HT1080 (cell line): ENCODE results near the gene CFAP57. TPM values are rescaled to one million over a fixed set of nuclear protein-coding genes. Genes with fewer than 3 reads are reported as not detected.
A peak's percentile ranks its signal among the peaks of the same experiment; 100 is the strongest.

Experiments used
- DNase-seq: peaks from one replicate; pipeline ENCODE4 v3.0.0-alpha.2; 2015; ENCODE audit warnings: low read depth
- total RNA-seq: library from RNA; depleted of rRNA; stranded (reverse); fragments of >200 nt; shearing (Covaris generic); gene quantifications from 2 replicates; pipeline ENCODE4 v1.2.3, GENCODE V29; 2014

CFAP57 gene
- total RNA-seq, 1 experiment from 2014 or later: 0.50 TPM

DNA sequence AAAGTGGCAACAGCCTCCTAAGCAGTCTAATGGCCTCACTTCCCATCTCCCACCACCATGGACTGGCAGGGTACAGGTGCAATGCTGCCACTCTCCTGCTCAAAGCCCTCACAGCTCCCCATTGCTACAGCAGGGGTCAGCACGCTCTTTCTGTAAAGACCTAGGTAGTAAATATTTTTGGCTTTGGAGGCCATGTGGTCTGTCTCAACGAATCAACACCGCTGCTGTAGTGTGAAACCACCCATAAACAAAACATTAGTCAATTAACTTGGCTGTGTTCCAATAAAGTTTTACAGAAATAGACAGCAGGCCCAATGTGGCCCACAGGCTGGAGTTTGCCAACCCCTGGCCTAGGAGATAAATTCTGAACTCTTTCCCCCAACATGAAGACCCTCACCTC is 53.0 kb downstream of the CFAP57 start:
- no peak for DNase-seq

GRCh38 chr1:43227143-43227764 is 55.1 kb downstream of the CFAP57 start:
- DNase-seq: peak; percentile 59

DNA sequence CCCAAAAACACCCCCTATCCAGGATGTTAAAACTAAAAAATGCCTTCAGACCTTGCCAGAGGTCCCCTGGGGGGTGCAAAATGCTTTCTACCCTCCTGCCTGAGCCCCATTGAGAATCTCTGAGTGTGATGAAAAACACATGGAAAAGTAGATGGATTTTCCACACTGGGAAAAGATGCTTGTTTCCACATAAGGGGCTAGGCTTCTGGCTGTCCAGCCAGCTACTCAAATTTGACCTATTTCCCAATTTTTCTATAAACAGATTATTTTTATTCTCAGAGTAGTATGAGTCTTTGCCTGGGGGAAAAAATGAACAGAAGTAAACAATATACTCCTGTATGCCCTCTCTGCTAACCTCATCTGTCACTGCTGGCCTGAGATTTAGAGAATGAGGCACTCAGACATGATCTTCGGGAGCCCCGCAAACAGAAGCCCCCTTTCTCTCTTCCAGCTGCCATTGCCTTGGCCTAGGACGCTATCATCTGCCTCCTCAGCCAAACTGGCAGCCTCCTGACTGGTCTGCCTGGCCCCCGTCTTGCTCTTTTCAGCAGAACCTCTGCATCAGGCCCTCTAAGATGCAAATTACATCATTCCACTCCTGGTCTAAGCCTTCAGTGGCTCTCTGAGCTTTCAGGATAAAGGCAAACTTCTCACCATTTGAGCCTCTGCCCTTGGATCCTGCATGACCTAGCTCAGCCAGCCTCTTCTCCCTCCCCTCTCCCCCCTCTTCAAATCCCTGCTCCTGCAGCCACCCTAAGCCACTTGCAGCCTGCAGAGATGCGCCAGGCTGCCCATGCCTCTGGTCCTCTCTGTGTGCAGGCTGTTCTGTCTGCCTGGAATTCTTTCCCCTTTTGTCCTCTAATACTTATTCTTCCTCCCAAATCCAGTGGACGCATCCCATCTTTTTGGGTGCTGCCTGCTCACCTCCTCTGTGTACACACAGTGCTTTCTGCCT is 58.0 kb downstream of the CFAP57 start:
- DNase-seq: no peak

DNA sequence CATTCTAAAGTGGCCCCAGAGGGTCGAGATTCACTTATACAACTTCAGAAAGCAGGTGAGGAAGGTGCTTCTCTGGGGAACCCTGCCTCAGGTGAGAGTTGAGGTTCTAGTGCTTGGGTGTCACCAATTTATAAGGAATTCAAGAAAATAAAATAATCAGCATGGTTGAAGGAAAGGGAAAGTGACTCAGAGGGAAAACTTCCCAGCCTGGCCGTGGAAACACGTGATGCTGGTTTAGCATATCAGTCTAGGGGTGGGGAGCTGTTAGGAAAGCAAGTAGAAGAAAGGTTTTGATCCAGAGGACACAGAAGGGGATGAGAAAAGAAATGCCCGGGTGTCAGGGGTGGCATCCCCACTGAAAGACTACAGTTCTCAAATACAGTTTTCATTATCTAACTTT is 59.9 kb downstream of the CFAP57 start:
- DNase-seq: peak; percentile 69

DNA sequence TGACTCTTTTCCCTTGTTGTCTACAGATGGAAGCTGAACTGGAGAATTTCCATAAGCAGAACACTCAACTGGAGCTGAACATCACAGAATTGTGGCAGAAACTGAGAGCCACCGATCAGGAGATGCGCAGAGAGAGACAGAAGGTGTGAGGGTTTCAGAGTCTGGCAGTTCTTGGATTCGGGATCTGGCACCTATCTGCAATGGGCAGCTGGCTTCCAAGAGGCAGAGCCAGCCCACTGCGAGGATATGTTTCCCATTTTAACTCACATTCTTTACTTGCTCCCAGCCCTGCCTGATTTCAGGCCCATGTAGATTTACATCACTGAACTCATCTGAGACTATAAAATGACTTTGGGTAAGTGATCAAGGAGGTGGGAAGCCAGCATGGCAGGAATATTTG is 60.4 kb downstream of the CFAP57 start:
- no peak for DNase-seq

DNA sequence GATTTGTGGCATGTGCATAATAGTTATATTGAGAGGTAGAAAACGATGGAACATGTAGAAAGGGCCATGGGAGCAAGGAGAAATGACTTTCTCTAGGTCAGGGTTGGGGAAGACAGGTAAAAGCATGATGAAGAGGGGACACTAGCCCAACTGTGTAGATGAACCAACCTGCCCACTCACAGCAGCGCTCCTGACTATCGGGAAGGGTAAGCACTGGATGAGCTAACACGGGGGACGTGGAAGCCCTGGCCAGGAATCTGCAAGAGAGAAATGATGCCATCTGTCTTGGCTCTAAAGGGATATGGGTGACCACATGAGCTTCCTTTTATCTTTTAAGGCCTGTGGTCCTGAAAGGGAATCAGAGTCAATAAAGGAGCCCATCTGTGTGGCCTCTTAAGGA is 61.5 kb downstream of the CFAP57 start:
- DNase-seq: no peak

- DNase-seq: no peak
Observed at GRCh38 chr1:43234267-43234666, 62.1 kb downstream of the CFAP57 start.

- DNase-seq: no peak
Observed at GRCh38 chr1:43235040-43235439, 62.9 kb downstream of the CFAP57 start.

GRCh38 chr1:43235451-43236121 is 63.5 kb downstream of the CFAP57 start:
- no peak for DNase-seq

DNA sequence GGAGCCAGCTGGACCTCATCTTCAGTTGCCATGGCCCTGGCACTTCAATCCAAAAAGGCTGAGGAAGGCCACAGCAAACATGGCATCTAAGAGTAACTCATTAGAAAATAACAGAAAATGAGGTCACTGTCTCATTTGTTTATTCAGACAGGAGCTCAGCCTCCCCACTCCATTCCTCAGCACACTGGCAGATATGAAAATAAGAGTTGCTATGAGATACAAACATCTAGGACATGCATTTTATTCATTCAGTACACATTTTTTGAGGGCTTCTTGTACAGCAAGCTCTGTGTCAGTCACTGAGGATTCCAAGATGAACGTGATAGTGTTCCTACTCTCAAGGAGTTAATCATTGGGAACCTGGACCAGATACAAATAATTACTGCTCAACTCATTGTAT is 65.0 kb downstream of the CFAP57 start:
- no peak for DNase-seq

GRCh38 chr1:43238085-43238484 is 66.0 kb downstream of the CFAP57 start:
- DNase-seq: peak; percentile 57

DNA sequence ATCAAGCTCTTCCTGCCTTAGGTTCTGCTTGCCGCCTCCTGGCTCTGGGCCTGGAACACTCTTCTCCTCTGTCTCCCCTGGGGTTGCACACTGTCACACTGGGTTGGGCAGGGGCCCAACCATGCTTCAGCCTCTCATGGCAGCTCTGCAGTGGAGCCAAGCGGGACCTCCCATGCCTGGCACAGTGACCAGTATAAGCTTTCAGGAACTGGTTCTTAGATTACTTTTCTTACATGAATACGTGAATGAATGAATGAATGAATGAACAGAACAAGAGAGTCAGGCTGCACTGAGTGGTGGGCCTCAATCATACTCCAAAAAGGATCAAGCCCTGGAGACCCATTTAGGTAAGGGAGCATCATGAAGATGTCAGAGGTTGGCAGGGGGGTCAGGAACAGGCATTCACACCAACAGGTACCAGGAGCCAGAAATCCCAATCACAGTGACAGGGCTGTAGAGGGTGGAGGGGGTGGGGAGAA is 66.9 kb downstream of the CFAP57 start:
- no peak for DNase-seq

GRCh38 chr1:43239484-43239883 is 67.4 kb downstream of the CFAP57 start:
- no peak for DNase-seq

GRCh38 chr1:43241413-43241836 is 69.3 kb downstream of the CFAP57 start:
- peak; percentile 81 for DNase-seq

- no peak for DNase-seq
Observed at GRCh38 chr1:43243299-43243698, 71.2 kb downstream of the CFAP57 start.

GRCh38 chr1:43246466-43247213 is 74.5 kb downstream of the CFAP57 start:
- DNase-seq: no peak

GRCh38 chr1:43247256-43247921 is 75.3 kb downstream of the CFAP57 start:
- DNase-seq: no peak

GRCh38 chr1:43250351-43250761 is 78.2 kb downstream of the CFAP57 start:
- no peak for DNase-seq

- no peak for DNase-seq
Observed at GRCh38 chr1:43251024-43251423, 78.9 kb downstream of the CFAP57 start.

DNA sequence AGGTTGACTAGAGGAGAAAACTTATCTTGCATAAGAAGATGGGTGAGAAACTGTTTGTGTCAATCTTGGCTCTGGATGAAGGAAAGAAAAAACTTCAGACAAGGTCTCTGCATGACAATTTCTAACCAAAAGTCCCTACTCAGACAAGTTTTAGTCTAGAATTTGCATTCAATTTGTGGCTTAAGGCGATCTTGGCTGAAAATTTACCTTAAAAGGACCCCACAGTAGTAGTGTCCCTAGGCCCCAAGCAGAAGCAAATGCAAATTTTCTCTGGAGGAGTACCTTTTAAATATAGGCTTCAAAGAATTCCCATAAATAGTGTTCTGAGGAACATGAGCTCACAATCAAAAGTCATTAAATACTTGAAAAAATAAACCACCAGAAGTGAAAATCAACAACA is 80.1 kb downstream of the CFAP57 start:
- no peak for DNase-seq

- no peak for DNase-seq
Observed at GRCh38 chr1:43253173-43253572, 81.0 kb downstream of the CFAP57 start.
